Neuron (in vitro differentiated cells): ENCODE data around the gene SRSF1.
A peak's percentile ranks its signal among the peaks of the same experiment; 100 is the strongest.
"Not testable (repeated sequence)": the region's sequence is repeated elsewhere in the genome, so short reads cannot be mapped to it uniquely, and the experiment has no call there.

Experiments
- H2AFZ ChIP-seq: one replicate; pipeline ENCODE4 v1.6.1; 2013; ENCODE audit warnings: low read depth, mild to moderate bottlenecking, inconsistent platforms, low read length, moderate library complexity
- H3K27me3 ChIP-seq: one replicate; pipeline ENCODE4 v1.6.1; 2013; ENCODE audit warnings: low read length; ENCODE audit not compliant: insufficient read depth
- H3K36me3 ChIP-seq: one replicate; pipeline ENCODE4 v1.6.1; 2013; ENCODE audit warnings: low read length; ENCODE audit not compliant: insufficient read depth
- H3K4me1 ChIP-seq: one replicate; pipeline ENCODE4 v1.6.1; 2013; ENCODE audit warnings: low read length; ENCODE audit not compliant: insufficient read depth
- H3K4me3 ChIP-seq: 2 replicates; pipeline ENCODE4 v1.5.1; 2013; ENCODE audit warnings: mild to moderate bottlenecking, low read length, moderate library complexity
- H3K9me3 ChIP-seq: one replicate; pipeline ENCODE4 v1.6.1; 2013; ENCODE audit warnings: low read length

The SRSF1 gene

GRCh38 chr17:58006924-58007780, at the start of gene SRSF1:
Gene SRSF1 (minus strand): TSS chr17:58007246. CDS start chr17:58007137, 109 bp downstream.
- peaks cover 4% of the 10 kb centered on the region for H3K9me3 ChIP-seq
- H3K4me3 ChIP-seq: peak within 1 kb of the TSS; percentile 80
- H2AFZ ChIP-seq: peak within 1 kb of the TSS; percentile 71
- no peaks in the 10 kb centered on the region for H3K27me3 ChIP-seq
- peaks cover 31% of the 10 kb centered on the region for H3K4me1 ChIP-seq
- H3K36me3 ChIP-seq: peaks cover 37% of the 10 kb centered on the region

- H3K4me3 ChIP-seq: no peak overlapping the region
- H3K9me3 ChIP-seq: no peaks in the 10 kb centered on the region
- H2AFZ ChIP-seq: no peak overlapping the region
- no peaks in the 10 kb centered on the region for H3K36me3 ChIP-seq
- peaks cover 16% of the 10 kb centered on the region for H3K27me3 ChIP-seq
- peaks cover 9% of the 10 kb centered on the region for H3K4me1 ChIP-seq
These were observed 49.4 kb upstream of the SRSF1 start for GRCh38 chr17:58056476-58056875.

GRCh38 chr17:58054641-58055040, 47.6 kb upstream of the SRSF1 start:
- peaks cover 8% of the 10 kb centered on the region for H3K27me3 ChIP-seq
- no peaks in the 10 kb centered on the region for H3K36me3 ChIP-seq
- no peak overlapping the region for H3K4me3 ChIP-seq
- peaks cover 9% of the 10 kb centered on the region for H3K4me1 ChIP-seq
- no peaks in the 10 kb centered on the region for H3K9me3 ChIP-seq
- no peak overlapping the region for H2AFZ ChIP-seq

GRCh38 chr17:58052945-58053715, 46.1 kb upstream of the SRSF1 start:
- no peaks in the 10 kb centered on the region for H3K9me3 ChIP-seq
- H3K27me3 ChIP-seq: peaks cover 11% of the 10 kb centered on the region

GRCh38 chr17:58052407-58052806, 45.4 kb upstream of the SRSF1 start:
- Histone ChIP-seq H3K27me3 (peaks cover 18% of the 10 kb centered on the region), H3K4me3 (no peak overlapping the region), H3K36me3 (no peaks in the 10 kb centered on the region), H3K9me3 (no peaks in the 10 kb centered on the region), H3K4me1 (peaks cover 7% of the 10 kb centered on the region), H2AFZ (no peak overlapping the region)

More at GRCh38 chr17:58052945-58053715, 46.1 kb upstream of the SRSF1 start:
- peaks cover 9% of the 10 kb centered on the region for H3K4me1 ChIP-seq
- no peaks in the 10 kb centered on the region for H3K36me3 ChIP-seq
- no peak overlapping the region for H3K4me3 ChIP-seq
- no peak overlapping the region for H2AFZ ChIP-seq

GRCh38 chr17:58051468-58051867, 44.4 kb upstream of the SRSF1 start:
- no peak overlapping the region for H2AFZ ChIP-seq
- no peak overlapping the region for H3K4me3 ChIP-seq
- H3K4me1 ChIP-seq: no peaks in the 10 kb centered on the region
- H3K9me3 ChIP-seq: no peaks in the 10 kb centered on the region
- no peaks in the 10 kb centered on the region for H3K36me3 ChIP-seq
- H3K27me3 ChIP-seq: peaks cover 27% of the 10 kb centered on the region

- H3K36me3 ChIP-seq: no peaks in the 10 kb centered on the region
- H3K27me3 ChIP-seq: peaks cover 28% of the 10 kb centered on the region
- no peak overlapping the region for H2AFZ ChIP-seq
- H3K4me3 ChIP-seq: no peak overlapping the region
- no peaks in the 10 kb centered on the region for H3K4me1 ChIP-seq
- no peaks in the 10 kb centered on the region for H3K9me3 ChIP-seq
These were observed 43.9 kb upstream of the SRSF1 start for GRCh38 chr17:58050966-58051365.

- no peak overlapping the region for H3K4me3 ChIP-seq
These were observed 42.5 kb upstream of the SRSF1 start for GRCh38 chr17:58049533-58049932.

GRCh38 chr17:58047376-58048150, 40.5 kb upstream of the SRSF1 start:
- no peaks in the 10 kb centered on the region for H3K4me1 ChIP-seq
- H3K9me3 ChIP-seq: no peaks in the 10 kb centered on the region
- no peak overlapping the region for H2AFZ ChIP-seq
- no peaks in the 10 kb centered on the region for H3K36me3 ChIP-seq
- no peak overlapping the region for H3K4me3 ChIP-seq
- H3K27me3 ChIP-seq: peaks cover 40% of the 10 kb centered on the region

More at GRCh38 chr17:58049533-58049932, 42.5 kb upstream of the SRSF1 start:
- Histone ChIP-seq H3K36me3 (no peaks in the 10 kb centered on the region), H3K27me3 (peaks cover 28% of the 10 kb centered on the region), H3K9me3 (no peaks in the 10 kb centered on the region), H3K4me1 (no peaks in the 10 kb centered on the region), H2AFZ (no peak overlapping the region)

GRCh38 chr17:58046239-58047094, 39.4 kb upstream of the SRSF1 start:
- Histone ChIP-seq H3K27me3 (peaks cover 35% of the 10 kb centered on the region), H3K9me3 (no peaks in the 10 kb centered on the region), H2AFZ (no peak overlapping the region), H3K4me3 (no peak overlapping the region), H3K4me1 (no peaks in the 10 kb centered on the region), H3K36me3 (no peaks in the 10 kb centered on the region)

- not testable (repeated sequence) for H2AFZ ChIP-seq, H3K4me3 ChIP-seq, H3K4me1 ChIP-seq, H3K36me3 ChIP-seq, H3K9me3 ChIP-seq
- H3K27me3 ChIP-seq: peaks cover 48% of the 10 kb centered on the region
These were observed 37.2 kb upstream of the SRSF1 start for GRCh38 chr17:58044256-58044655.
